Fibroblast of villous mesenchyme (primary cell): Measurements from ENCODE around the gene PNPO. TPM values are rescaled to one million over a fixed set of nuclear protein-coding genes. Genes with fewer than 3 reads are reported as not detected.
A peak's percentile ranks its signal among the peaks of the same experiment; 100 is the strongest.

Experiments used
- DNase-seq: peaks from one replicate; pipeline ENCODE4 v3.0.0-alpha.2; 2010; ENCODE audit warnings: low read depth
- H3K4me3 ChIP-seq: 2 replicates; pipeline ENCODE4 v1.5.1; 2011; ENCODE audit warnings: low read depth, mild to moderate bottlenecking, low read length
- CTCF ChIP-seq: IDR thresholded peaks from 2 replicates; pipeline ENCODE4 v1.5.1; 2012; ENCODE audit warnings: low read depth, mild to moderate bottlenecking, low read length; ENCODE audit not compliant: insufficient read depth
- total RNA-seq: library from RNA; depleted of rRNA; stranded (reverse); fragments of >200 nt; gene quantifications from 2 replicates; pipeline ENCODE4 v1.2.3, GENCODE V29; 2012

The PNPO gene
- total RNA-seq, 1 donor = 49.2 TPM

- TF ChIP-seq CTCF = no peak
- no peak overlapping the region for H3K4me3 ChIP-seq
- DNase-seq = peak; percentile 87
Measured at GRCh38 chr17:47966079-47966519, 24.7 kb downstream of the PNPO start.

GRCh38 chr17:47967607-47968252 lies 26.4 kb downstream of the PNPO start:
- DNase-seq = peak; percentile 70
- TF ChIP-seq CTCF = no peak
- H3K4me3 ChIP-seq = no peak overlapping the region

- DNase-seq = peak; percentile 93
- TF ChIP-seq CTCF = no peak
Measured at GRCh38 chr17:47968836-47969235, 27.5 kb downstream of the PNPO start.

GRCh38 chr17:47969930-47970724 lies 28.8 kb downstream of the PNPO start:
- H3K4me3 ChIP-seq = peak overlapping the region; percentile 43
- DNase-seq = no peak
- no peak for TF ChIP-seq CTCF

More at GRCh38 chr17:47968836-47969235, 27.5 kb downstream of the PNPO start:
- H3K4me3 ChIP-seq = no peak overlapping the region

GRCh38 chr17:47970725-47971499 lies 29.5 kb downstream of the PNPO start, which contains the start of gene CDK5RAP3:
Gene CDK5RAP3, plus strand, starts transcription at chr17:47971113. Its CDS starts 34 bp downstream, at chr17:47971147.
- TF ChIP-seq CTCF = peak; percentile 89
- peak within 1 kb of the TSS; percentile 97 for H3K4me3 ChIP-seq
- peak; percentile 99 for DNase-seq

- no peak overlapping the region for H3K4me3 ChIP-seq
- no peak for TF ChIP-seq CTCF
- DNase-seq = no peak
Measured at GRCh38 chr17:47973541-47973940, 32.2 kb downstream of the PNPO start.
